GM18502 (cell line): ENCODE measurements around the gene RASD2.

ENCODE experiments used
- ATAC-seq: cut with Tn5 transposase; IDR thresholded peaks from one replicate; pipeline ENCODE4 v1.9.1; 2021; ENCODE audit warnings: mild to moderate bottlenecking; ENCODE audit not compliant: unreplicated experiment, poor library complexity

RASD2 gene

DNA sequence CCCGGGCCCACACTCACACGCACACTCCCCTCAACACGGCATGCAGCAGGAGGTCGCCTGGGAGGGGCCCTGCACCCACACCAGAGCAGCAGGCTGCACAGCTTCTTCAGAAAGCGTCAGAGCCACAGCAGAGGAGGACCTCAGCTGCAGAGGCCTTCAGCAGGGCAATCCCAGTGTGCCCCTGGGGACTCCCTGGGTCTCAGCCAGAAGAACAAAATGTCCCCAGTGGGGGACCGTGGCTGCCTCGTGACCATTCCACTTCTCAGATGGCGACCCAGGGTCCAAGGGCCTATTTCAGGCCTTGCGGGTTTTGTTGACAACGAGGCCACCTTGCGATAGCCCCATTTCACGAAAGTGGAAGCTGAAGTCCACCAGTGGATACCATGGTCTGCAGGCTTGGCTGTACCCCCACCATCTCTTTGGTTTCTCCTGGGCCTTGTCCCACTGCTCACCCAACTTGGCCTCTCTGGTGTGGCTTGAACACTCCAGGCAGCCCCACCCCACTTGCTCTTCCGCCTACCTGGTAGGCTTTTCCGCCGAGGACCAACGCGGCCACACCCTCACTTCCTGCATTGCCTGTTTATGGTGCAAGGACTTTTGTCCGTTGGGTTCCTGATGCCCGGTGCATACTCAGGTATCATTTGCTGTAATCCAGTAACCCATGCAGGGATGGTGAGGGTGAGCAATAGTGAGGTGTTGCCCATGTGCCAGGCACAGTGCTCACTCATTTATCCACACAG lies 38.4 kb downstream of the RASD2 start:
- no peak for ATAC-seq

DNA sequence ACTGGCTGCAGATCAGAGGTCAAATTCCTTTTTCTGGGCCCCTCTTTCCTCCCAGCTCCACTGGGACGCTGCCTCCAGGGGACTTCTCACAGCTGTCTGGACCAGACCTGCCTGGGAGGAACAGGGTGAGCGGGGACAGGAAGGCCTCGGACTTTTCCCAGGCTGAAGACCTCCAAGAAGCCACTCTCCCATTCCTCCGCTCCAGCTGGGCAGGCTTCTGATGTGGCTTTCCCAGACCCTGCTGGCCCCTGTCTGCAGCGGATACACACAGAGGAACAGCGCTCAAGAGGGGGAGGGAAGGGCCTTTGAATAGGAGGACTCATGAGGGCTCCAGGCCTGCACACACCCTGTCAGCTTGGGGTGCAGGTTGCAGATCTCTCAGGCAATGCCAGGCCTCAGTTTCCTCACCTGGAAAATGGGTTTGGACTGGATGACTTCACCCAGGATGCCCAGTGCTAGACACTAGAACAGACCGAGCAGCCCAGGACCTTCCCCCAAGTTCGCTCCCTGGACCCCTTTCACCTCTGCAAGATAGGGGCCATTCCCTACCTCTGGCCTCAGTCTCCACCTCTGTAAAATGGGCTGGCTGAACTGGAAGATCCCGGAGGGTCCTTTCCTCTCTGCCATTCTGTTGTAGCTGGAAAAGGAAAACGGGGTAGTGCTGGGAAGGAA lies 39.9 kb downstream of the RASD2 start:
- no peak for ATAC-seq

DNA sequence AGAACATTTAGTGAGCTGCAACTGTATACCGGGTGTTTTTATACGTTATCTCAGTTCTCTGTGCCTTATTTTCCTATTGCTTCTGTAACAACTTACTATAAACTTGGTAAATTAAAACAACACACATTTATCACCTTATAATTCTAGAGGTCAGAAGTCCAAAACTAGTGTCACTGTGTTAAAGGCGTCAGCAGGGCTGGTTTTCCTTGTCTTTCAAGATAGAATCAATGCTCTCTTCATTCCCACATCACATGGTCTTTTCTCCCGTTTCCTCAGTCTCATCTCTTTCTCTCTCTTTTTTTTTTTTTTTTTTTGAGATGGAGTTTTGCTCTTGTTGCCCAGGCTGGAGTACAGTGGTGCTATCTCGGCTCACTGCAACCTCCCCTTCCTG lies 40.4 kb downstream of the RASD2 start:
- ATAC-seq, result no peak

DNA sequence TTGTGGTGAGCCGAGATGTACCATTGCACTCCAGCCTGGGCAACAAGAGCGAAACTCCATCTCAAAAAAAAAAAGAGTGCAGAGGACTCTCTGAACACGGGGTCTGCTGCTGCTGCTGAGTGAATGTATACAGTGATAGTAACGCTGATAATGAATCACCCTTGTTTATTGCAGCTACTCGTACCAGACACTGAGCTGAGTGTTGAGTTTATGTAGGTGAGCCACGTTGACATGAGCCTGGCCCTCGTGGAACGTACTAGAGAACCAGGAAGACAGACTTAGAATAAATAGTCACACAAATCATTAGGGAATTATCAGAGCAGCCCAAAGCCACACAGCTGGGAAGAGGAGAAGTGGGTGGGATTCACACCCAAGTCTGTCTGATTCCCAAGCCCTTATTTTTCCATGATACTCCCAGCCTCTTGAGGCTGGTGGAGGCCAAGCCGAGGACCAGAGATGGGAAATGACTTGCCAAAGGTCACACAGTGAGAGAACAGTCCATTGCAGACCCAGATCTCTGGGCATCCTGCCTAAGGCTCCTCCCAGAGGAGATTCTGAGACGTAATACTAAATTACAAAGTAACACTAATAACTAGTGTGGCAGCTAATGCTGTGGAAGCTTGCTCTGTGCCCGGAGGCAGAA lies 41.7 kb downstream of the RASD2 start:
- no peak for ATAC-seq

DNA sequence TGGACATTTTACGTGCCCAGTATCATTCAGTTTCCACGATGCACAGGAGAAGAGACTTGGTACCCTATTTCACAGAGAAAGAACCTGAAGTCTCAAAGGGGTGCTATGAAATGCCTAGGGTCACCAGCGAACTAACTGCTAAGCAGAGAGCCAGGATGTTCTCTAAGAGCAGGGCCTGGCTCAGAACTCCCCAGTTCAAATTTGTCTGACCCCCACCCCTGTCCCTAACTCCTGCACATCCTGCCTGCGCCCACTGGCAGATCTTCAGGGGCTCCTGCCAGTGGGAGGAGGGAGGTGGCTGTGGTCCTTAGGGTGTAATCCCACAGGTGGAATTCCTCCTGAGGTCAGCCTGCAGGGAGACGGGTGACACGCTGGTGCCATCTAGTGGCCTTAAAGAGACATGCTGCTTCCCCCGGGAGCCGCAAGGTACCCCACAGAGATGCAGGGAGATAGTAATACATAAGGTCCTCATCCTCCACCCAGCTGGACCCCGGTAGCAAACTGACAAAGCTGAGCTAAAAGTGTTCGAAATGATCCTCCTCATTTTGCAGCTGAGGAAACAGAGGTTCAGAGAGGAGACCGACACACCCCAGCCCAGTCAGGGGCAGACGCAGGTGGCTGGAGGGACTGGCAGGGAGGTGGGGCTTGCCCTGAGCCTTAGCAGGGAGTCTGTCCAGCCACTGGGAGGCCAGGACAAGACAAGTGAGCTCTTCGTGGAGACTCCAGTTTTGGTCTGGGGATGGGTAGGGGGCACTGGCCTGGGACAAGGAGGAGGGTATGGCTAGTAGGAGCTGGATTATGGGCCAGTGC lies 42.4 kb downstream of the RASD2 start:
- ATAC-seq, result no peak

DNA sequence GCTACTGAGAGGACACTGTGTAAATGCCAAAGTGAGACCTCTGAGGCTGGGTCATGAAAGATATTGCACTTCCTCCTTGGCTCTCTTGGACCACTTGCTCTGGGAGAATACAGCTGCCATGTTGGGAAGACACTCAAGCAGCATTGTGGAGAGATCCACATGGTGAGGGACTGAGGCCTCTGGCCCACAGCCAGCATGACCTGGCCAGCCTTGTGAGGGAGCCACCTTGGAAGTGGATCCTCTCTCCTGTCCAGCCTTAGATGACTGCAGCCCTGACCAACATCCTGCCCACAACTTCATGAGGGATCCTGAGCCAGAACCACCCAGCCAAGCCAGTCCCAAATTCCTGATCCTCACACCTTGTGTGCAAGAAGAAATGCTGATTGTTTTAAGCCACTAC lies 46.1 kb downstream of the RASD2 start:
- ATAC-seq, result no peak

DNA sequence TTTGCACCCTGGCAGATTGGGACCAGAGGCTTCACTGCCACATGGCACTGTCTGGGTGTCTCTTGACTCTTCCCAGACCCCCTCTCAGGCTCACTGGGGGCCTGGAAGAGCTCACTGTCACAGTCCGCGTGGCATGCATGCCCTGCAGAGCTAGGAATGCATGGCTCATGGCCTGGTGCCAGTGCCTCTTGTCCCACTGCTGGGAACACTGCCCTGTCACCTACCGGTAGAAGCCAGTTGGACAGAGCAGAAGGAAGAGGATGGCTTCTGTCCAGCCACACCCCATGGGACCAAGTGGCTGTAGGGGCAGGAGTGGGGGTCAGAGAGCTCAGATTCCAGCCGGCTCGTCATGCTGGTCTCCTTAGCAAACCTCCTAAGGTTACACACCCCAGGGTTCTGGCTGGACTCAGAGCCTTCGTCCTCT lies 46.8 kb downstream of the RASD2 start:
- no peak for ATAC-seq

DNA sequence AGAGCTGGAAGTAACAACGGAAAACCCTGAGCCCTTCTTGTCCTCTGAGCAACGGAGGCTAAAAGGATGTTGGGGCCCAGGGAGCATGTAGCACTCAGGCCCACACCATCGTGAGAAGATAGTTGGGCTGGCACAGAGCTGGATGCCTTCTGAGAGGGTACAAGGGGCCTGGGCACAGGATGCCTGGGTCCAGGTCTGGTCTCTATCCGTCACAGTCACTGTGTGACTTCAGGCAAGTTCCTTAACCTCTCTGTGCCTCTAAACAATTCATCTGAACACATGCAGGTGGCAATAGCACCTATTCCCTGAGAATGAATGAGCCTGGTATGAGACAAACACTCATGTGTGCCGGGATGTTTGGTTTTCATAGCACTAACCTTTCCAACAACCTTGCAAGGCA lies 47.3 kb downstream of the RASD2 start:
- no peak for ATAC-seq

DNA sequence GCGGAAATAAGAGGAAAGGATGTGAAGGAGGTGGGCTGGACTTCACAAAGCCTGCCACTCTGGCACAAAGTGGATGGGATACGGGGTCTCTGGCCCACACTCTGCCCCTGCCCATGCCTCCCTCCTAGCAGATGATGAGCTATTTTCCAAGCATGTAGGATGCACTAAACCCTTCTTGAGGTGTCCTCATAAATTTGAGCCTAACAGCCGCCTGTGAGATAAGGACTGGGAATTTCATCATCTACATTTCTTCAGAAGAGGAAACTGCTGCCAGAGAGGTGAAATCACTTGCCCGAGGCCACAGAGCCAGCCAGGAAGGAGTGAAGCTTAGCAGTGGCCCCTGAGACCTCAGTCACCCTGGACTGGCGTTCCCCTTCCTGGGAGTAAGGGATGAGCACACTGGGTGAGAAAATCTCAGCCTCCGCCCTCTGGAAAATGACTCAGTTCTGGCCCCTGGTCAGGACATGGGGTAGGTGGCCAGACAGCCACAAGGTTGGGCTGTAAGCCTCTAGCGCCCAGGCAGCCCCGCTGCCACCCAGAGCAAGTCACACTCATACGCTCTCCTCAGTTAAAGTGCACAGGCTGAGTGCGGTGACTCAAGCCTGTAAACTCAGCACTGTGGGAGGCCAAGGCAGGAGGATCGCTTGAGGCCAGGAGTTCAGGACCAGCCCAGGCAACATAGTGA lies 48.6 kb downstream of the RASD2 start:
- ATAC-seq, result no peak

DNA sequence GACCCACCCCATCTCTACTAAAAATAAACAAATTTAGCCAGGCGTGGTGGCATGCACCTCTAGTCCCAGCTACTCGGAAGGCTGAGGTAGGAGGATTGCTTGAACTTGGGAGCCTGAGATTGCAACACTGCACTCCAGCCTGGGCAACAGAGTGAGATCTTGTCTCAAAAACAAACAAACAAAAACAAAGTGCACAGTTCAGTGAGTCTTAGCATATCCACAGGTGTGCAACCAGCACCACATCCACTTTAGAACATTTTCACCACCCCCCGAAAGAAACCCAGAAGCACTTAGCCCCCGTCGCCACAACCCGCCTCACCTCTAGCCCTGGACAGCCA lies 49.1 kb downstream of the RASD2 start:
- ATAC-seq, result no peak

DNA sequence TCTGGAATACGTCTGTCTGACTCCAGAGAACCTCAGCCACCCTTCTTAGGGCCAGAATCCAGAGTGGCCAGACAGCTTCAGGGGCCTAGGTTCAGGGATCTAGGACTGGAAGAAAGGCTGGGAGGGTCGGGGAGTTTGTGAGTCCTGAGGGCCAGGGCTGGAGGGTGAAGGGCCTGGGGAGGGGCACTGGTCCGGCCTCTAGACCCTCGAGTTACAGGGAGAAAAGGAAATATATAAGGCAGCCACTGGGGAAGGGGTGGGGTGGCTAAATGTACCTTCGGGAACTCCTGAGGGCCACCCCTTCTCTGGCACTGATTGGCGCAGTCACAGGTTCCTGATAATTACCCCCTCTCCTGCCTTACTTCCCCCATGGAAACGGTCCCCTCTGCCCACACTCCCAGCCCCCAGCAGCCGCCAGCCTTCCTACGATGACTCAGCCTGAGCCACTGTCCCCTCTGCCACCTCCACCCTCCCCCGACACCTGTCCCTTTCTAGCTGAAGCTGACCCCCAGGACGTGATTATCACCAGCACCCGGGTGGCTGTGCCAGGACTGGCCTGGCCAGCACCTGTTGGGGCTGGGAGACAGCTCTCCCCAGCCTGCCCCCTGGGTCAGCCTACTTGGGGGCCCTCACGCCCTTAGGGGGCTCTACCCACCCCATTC lies 50.1 kb downstream of the RASD2 start:
- no peak for ATAC-seq

DNA sequence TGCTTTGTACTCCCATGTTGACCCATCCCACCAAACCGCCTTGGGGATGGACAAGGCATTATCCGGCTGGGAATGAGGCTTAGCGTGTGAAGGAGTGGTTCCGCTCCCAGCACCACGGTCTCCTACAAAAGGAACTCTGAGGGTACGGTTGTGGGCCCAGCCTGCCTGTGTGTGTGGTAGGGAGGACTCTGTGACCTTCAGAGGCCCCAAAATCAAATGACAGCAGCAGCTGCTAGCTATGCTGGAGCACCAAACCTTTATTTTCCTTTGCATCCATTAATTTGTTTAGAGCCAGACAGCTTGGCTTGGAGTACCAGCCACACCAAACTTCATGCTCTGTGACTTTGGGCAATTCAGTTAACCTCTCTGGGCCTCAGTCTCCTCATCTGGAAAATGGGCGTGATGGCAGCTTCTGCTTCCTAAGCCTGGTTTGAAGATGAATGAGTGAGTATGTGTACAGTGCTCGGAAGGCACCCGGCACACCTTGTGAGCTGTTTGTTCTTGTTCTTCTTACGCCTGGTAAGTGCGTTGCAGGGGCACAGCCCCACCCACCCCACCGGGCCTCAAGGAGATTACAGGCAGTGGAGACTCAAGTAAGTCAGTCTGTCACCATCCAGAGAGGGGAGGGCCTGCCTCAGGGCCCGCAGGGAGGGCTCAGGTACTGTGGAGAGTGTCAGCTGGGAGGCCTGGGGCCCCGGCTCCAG lies 51.2 kb downstream of the RASD2 start:
- ATAC-seq, result no peak

DNA sequence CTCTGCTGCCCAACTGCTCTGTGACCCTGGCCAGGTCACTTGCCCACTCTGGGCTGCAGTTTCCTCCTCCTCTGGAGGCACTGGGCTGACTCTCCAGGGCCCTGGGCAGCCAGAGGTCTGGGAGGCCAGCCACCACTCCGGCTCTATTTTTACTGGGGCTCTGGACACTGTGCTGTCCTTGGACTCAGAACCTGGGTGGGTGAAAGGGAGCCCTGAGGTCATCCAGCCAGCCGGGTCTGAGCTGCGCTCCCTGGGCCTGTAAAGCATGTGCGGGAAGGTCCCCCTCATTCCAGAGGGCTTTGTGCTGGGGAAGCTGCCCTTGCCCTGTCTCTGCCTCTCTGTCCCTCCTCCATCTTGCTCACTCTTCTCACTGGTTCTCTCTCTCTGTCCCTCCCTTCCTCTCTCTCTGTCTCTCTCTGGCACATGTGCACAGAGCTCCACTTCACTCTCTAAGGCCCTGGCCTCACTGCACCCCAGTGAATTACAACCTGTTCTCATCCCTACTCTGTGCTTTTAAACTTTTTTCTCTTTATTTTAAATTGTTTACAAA lies 51.9 kb downstream of the RASD2 start:
- ATAC-seq, result no peak

DNA sequence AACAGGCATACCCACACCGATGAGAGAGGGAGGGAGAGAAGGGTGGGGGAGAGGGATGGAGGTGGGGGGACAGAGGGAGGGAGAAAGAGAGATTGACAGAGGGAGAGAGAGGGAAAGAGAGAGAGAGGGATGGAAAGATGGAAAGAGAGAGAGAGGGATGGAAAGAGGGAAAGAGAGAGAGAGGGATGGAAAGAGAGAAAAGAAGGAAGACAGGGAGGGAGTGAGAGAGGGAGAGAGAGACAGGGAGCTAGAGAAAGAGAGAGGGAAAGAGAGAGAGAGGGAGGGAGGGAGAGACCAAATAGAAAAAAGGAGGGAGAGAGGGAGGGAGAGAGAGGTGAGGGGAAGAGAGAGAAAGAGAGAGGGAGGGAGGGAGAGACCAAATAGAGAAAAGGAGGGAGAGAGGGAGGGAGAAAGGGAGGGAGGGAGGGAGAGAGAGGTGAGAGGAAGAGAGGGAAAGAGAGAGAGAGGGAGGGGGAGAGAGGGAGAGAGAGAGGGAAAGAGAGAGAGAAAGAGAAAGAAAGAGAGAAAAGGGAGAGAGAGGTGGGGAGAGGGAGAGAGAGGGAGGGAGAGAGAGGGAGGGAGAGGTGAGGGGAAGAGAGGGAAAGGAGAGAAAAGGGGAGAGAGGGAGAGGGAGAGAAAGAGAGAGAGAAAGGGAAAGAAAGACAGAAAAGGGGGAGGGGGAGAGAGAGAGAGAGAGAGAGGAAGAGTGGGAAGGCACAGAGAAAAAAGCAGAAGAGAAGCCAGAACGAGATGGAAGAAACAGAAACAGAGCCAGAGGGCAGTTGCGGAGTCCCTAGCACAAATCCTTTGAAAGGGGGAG lies 52.6 kb downstream of the RASD2 start:
- no peak for ATAC-seq

DNA sequence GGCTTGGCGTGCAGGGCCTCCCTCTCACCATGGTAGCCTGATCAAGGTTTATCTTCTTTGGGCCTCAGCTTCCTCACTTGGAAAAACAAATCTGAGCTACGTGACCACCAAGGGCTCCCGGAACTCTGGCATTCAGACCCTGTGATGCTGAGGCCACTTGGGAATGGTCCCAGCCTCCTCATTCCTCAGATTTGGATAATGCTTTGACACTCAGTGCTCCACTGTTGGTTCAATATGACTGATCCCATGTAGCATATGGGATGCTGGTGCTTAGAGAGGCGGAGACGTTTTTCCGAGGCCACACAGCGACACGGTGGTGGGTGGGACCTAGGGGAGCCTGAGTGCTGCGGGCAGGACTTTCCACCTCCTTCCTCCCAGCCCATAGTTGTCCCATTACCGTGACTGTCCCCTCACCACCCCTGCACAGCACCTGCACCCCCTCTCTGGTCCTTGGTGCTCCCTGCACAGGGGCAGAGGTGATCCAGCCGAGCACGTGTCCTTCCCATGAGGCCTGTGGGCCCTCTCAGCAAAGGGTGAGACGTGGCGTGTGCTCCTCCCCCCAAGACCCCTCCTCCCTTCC lies 53.4 kb downstream of the RASD2 start:
- ATAC-seq, result no peak

DNA sequence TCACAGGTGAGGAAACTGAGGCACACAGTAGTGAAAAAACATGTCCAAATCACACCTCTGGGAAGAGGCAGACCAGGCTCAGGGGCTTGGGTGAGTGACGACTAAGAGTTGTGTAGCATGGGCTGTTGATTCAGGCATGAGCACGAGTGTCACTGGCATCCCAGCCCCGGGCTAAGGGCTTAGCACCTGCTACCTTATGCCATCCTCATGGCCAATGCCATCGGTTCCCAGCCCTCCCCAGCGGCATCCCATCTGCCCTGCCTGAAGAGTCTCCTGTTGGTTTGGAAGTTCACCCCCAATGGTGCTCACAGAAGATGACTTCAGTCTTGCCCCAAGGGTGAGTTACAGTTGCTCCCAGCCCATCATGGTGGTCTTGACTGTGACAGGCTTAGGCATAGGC lies 54.1 kb downstream of the RASD2 start:
- ATAC-seq, result no peak

DNA sequence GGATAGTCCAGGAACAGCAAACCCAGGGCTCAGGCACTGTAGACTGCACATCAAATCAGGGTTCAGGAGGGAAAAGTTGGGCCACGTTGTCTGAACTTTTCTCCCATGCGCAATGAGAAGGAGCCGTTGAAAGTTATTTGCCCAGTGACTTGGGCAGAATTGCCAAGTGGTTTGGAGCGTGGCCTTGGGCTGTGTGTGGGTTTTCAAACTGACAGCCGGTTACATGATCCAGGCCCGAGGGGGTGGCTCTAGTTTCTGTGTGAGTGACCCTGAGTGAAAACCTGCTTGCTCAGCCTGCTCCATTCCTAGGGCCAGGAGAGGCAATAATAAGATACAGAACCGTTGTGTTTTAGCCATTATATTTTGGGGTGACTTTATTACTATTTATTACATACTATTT lies 56.2 kb downstream of the RASD2 start:
- ATAC-seq, result no peak
